ENCODE measurements around the gene ATP11A.

Gene ATP11A

GRCh38 chr13:112664501-112665203 lies 25.2 kb upstream of the ATP11A start:
- no peak overlapping the region for H3K23ac ChIP-seq (ENCODE audit: low read length)
- no peak overlapping the region for H3K4me2 ChIP-seq (ENCODE audit: low read length)
- no peaks in the 10 kb centered on the region for H3K79me2 ChIP-seq (ENCODE audit: control insufficient read depth, insufficient read depth, low read length, poor library complexity)
- H2BK120ac ChIP-seq (ENCODE audit: insufficient read depth, low read length, poor library complexity): no peak overlapping the region
- H2BK5ac ChIP-seq (ENCODE audit: low read depth, low read length, poor library complexity): no peak overlapping the region
- no peak overlapping the region for H2AK5ac ChIP-seq (ENCODE audit: low read length)
- no peak overlapping the region for H2AFZ ChIP-seq (ENCODE audit: insufficient read depth, low read length, poor library complexity)
- peak; percentile 91 to 92 for DNase-seq
- H3K4ac ChIP-seq (ENCODE audit: low read depth, low read length): no peak overlapping the region
- no peak overlapping the region for H2BK12ac ChIP-seq (ENCODE audit: low read length)
- no peak overlapping the region for H3K27ac ChIP-seq (ENCODE audit: low read depth, low read length)
- no peaks in the 10 kb centered on the region for H3K36me3 ChIP-seq (ENCODE audit: control insufficient read depth in 1 of 2, insufficient read depth in 2 of 2, low read length in 2 of 2)
- H3K18ac ChIP-seq (ENCODE audit: low read length): no peak overlapping the region
- H4K8ac ChIP-seq (ENCODE audit: low read depth, low read length): no peak overlapping the region
- H3K4me3 ChIP-seq (ENCODE audit: low read depth, low read length): no peak overlapping the region
- H4K91ac ChIP-seq (ENCODE audit: low read depth, low read length): no peak overlapping the region
- H3K79me1 ChIP-seq (ENCODE audit: low read length): no peaks in the 10 kb centered on the region
- no peaks in the 10 kb centered on the region for H3K27me3 ChIP-seq (ENCODE audit: insufficient read depth, low read length)
- H3K14ac ChIP-seq (ENCODE audit: low read length): no peak overlapping the region
- peaks cover 18% of the 10 kb centered on the region for H3K9me3 ChIP-seq (ENCODE audit: insufficient read depth, low read depth, low read length)
- WGBS (ENCODE audit: extremely low coverage, insufficient coverage, insufficient read length): no CpG with 5 or more reads among the region's 22 CpGs
- no peak overlapping the region for H3K9ac ChIP-seq (ENCODE audit: low read length)
- no peak overlapping the region for H4K12ac ChIP-seq (ENCODE audit: low read depth, low read length)
- H3K4me1 ChIP-seq (ENCODE audit: control insufficient read depth in 1 of 2, insufficient read depth in 2 of 2, low read length in 2 of 2): no peaks in the 10 kb centered on the region

- H3K4me1 ChIP-seq (ENCODE audit: control insufficient read depth in 1 of 2, insufficient read depth in 2 of 2, low read length in 2 of 2): no peaks in the 10 kb centered on the region
- H2BK120ac ChIP-seq (ENCODE audit: insufficient read depth, low read length, poor library complexity): no peak overlapping the region
- H3K18ac ChIP-seq (ENCODE audit: low read length): no peak overlapping the region
- H4K8ac ChIP-seq (ENCODE audit: low read depth, low read length): no peak overlapping the region
- H3K79me2 ChIP-seq (ENCODE audit: control insufficient read depth, insufficient read depth, low read length, poor library complexity): no peaks in the 10 kb centered on the region
- WGBS (ENCODE audit: extremely low coverage, insufficient coverage, insufficient read length): no CpG with 5 or more reads among the region's 13 CpGs
- no peak overlapping the region for H3K27ac ChIP-seq (ENCODE audit: low read depth, low read length)
- H4K91ac ChIP-seq (ENCODE audit: low read depth, low read length): no peak overlapping the region
- no peak overlapping the region for H3K23ac ChIP-seq (ENCODE audit: low read length)
- no peaks in the 10 kb centered on the region for H3K79me1 ChIP-seq (ENCODE audit: low read length)
- no peak overlapping the region for H2BK5ac ChIP-seq (ENCODE audit: low read depth, low read length, poor library complexity)
- H3K9me3 ChIP-seq (ENCODE audit: insufficient read depth, low read depth, low read length): peaks cover 18% of the 10 kb centered on the region
- no peak overlapping the region for H2AK5ac ChIP-seq (ENCODE audit: low read length)
- no peaks in the 10 kb centered on the region for H3K36me3 ChIP-seq (ENCODE audit: control insufficient read depth in 1 of 2, insufficient read depth in 2 of 2, low read length in 2 of 2)
- no peak overlapping the region for H3K4ac ChIP-seq (ENCODE audit: low read depth, low read length)
- DNase-seq: no peak
- H4K12ac ChIP-seq (ENCODE audit: low read depth, low read length): no peak overlapping the region
- H2BK12ac ChIP-seq (ENCODE audit: low read length): no peak overlapping the region
- H3K27me3 ChIP-seq (ENCODE audit: insufficient read depth, low read length): no peaks in the 10 kb centered on the region
- H3K14ac ChIP-seq (ENCODE audit: low read length): no peak overlapping the region
- H2AFZ ChIP-seq (ENCODE audit: insufficient read depth, low read length, poor library complexity): no peak overlapping the region
- no peak overlapping the region for H3K4me2 ChIP-seq (ENCODE audit: low read length)
- H3K9ac ChIP-seq (ENCODE audit: low read length): no peak overlapping the region
- no peak overlapping the region for H3K4me3 ChIP-seq (ENCODE audit: low read depth, low read length)
Observed at GRCh38 chr13:112668924-112669323, 20.9 kb upstream of the ATP11A start.

GRCh38 chr13:112669881-112670499 lies 19.8 kb upstream of the ATP11A start:
- Histone ChIP-seq H3K27me3 (ENCODE audit: insufficient read depth, low read length) (no peaks in the 10 kb centered on the region), H3K4me3 (ENCODE audit: low read depth, low read length) (no peak overlapping the region), H4K12ac (ENCODE audit: low read depth, low read length) (no peak overlapping the region), H3K14ac (ENCODE audit: low read length) (no peak overlapping the region), H3K9me3 (ENCODE audit: insufficient read depth, low read depth, low read length) (peaks cover 12% of the 10 kb centered on the region), H3K23ac (ENCODE audit: low read length) (no peak overlapping the region), H3K4ac (ENCODE audit: low read depth, low read length) (no peak overlapping the region), H4K91ac (ENCODE audit: low read depth, low read length) (no peak overlapping the region), H3K18ac (ENCODE audit: low read length) (no peak overlapping the region), H3K9ac (ENCODE audit: low read length) (no peak overlapping the region), H3K79me2 (ENCODE audit: control insufficient read depth, insufficient read depth, low read length, poor library complexity) (no peaks in the 10 kb centered on the region), H2AFZ (ENCODE audit: insufficient read depth, low read length, poor library complexity) (no peak overlapping the region), H3K79me1 (ENCODE audit: low read length) (no peaks in the 10 kb centered on the region), H3K27ac (ENCODE audit: low read depth, low read length) (no peak overlapping the region), H2AK5ac (ENCODE audit: low read length) (no peak overlapping the region), H4K8ac (ENCODE audit: low read depth, low read length) (no peak overlapping the region), H3K36me3 (ENCODE audit: control insufficient read depth in 1 of 2, insufficient read depth in 2 of 2, low read length in 2 of 2) (no peaks in the 10 kb centered on the region), H2BK120ac (ENCODE audit: insufficient read depth, low read length, poor library complexity) (no peak overlapping the region), H2BK12ac (ENCODE audit: low read length) (no peak overlapping the region), H3K4me2 (ENCODE audit: low read length) (no peak overlapping the region), H3K4me1 (ENCODE audit: control insufficient read depth in 1 of 2, insufficient read depth in 2 of 2, low read length in 2 of 2) (no peaks in the 10 kb centered on the region), H2BK5ac (ENCODE audit: low read depth, low read length, poor library complexity) (no peak overlapping the region)
- WGBS (ENCODE audit: extremely low coverage, insufficient coverage, insufficient read length): no CpG with 5 or more reads among the region's 10 CpGs
- no peak for DNase-seq

GRCh38 chr13:112670864-112671263 lies 19.0 kb upstream of the ATP11A start:
- no peak overlapping the region for H3K4ac ChIP-seq (ENCODE audit: low read depth, low read length)
- H3K27ac ChIP-seq (ENCODE audit: low read depth, low read length): no peak overlapping the region
- no peaks in the 10 kb centered on the region for H3K79me1 ChIP-seq (ENCODE audit: low read length)
- no peak overlapping the region for H2BK120ac ChIP-seq (ENCODE audit: insufficient read depth, low read length, poor library complexity)
- H3K9ac ChIP-seq (ENCODE audit: low read length): no peak overlapping the region
- H4K91ac ChIP-seq (ENCODE audit: low read depth, low read length): no peak overlapping the region
- H3K79me2 ChIP-seq (ENCODE audit: control insufficient read depth, insufficient read depth, low read length, poor library complexity): no peaks in the 10 kb centered on the region
- no peak overlapping the region for H2BK5ac ChIP-seq (ENCODE audit: low read depth, low read length, poor library complexity)
- no peaks in the 10 kb centered on the region for H3K4me1 ChIP-seq (ENCODE audit: control insufficient read depth in 1 of 2, insufficient read depth in 2 of 2, low read length in 2 of 2)
- H3K9me3 ChIP-seq (ENCODE audit: insufficient read depth, low read depth, low read length): peaks cover 8% of the 10 kb centered on the region
- DNase-seq: no peak
- H3K4me3 ChIP-seq (ENCODE audit: low read depth, low read length): no peak overlapping the region
- H4K12ac ChIP-seq (ENCODE audit: low read depth, low read length): no peak overlapping the region
- H2AK5ac ChIP-seq (ENCODE audit: low read length): no peak overlapping the region
- no peak overlapping the region for H3K18ac ChIP-seq (ENCODE audit: low read length)
- no peak overlapping the region for H2BK12ac ChIP-seq (ENCODE audit: low read length)
- WGBS (ENCODE audit: extremely low coverage, insufficient coverage, insufficient read length): no CpG with 5 or more reads among the region's 9 CpGs
- no peak overlapping the region for H4K8ac ChIP-seq (ENCODE audit: low read depth, low read length)
- H3K14ac ChIP-seq (ENCODE audit: low read length): no peak overlapping the region
- no peak overlapping the region for H2AFZ ChIP-seq (ENCODE audit: insufficient read depth, low read length, poor library complexity)
- no peaks in the 10 kb centered on the region for H3K27me3 ChIP-seq (ENCODE audit: insufficient read depth, low read length)
- H3K4me2 ChIP-seq (ENCODE audit: low read length): no peak overlapping the region
- H3K23ac ChIP-seq (ENCODE audit: low read length): no peak overlapping the region
- no peaks in the 10 kb centered on the region for H3K36me3 ChIP-seq (ENCODE audit: control insufficient read depth in 1 of 2, insufficient read depth in 2 of 2, low read length in 2 of 2)
